Neural cell (in vitro differentiated cells): ENCODE data around the gene ITIH2.

Experiments
- RAD21 ChIP-seq: fragments of 450-650 bp; conservative IDR thresholded peaks from 2 replicates; pipeline ENCODE4 v1.6.1; 2014; ENCODE audit warnings: antibody characterized with exemption, mild to moderate bottlenecking, moderate library complexity
- TF ChIP-seq, protein P1 (sequence below): IDR thresholded peaks from 2 replicates; pipeline ENCODE4 v1.6.1; 2012; ENCODE audit warnings: borderline replicate concordance
- TF ChIP-seq, protein P2 (sequence below): fragments of 450-650 bp; IDR thresholded peaks from 2 replicates; pipeline ENCODE4 v1.5.1; 2014; ENCODE audit warnings: antibody characterized with exemption, mild to moderate bottlenecking, moderate library complexity; ENCODE audit not compliant: poor library complexity, severe bottlenecking

DNA sequence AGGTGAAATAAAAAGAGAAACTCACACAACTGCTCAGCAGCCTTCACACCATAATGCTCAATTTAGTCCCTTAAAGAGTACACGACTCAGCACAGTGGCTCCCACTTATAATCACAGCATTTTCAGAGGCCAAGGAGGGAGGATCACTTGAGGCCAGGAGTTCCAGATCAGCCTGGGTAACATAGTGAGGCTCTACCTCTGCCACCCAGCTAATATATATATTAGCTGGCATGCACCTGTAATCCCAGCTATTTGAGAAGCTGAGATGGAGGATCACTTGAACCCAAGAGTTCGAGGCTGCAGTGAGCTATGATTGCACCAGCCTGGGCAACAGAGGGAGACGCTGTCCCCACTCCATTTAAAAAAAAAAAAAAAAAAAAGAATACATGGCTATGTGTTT, 2.2 kb downstream of the ITIH2 start:
- TF ChIP-seq, protein P1, sequence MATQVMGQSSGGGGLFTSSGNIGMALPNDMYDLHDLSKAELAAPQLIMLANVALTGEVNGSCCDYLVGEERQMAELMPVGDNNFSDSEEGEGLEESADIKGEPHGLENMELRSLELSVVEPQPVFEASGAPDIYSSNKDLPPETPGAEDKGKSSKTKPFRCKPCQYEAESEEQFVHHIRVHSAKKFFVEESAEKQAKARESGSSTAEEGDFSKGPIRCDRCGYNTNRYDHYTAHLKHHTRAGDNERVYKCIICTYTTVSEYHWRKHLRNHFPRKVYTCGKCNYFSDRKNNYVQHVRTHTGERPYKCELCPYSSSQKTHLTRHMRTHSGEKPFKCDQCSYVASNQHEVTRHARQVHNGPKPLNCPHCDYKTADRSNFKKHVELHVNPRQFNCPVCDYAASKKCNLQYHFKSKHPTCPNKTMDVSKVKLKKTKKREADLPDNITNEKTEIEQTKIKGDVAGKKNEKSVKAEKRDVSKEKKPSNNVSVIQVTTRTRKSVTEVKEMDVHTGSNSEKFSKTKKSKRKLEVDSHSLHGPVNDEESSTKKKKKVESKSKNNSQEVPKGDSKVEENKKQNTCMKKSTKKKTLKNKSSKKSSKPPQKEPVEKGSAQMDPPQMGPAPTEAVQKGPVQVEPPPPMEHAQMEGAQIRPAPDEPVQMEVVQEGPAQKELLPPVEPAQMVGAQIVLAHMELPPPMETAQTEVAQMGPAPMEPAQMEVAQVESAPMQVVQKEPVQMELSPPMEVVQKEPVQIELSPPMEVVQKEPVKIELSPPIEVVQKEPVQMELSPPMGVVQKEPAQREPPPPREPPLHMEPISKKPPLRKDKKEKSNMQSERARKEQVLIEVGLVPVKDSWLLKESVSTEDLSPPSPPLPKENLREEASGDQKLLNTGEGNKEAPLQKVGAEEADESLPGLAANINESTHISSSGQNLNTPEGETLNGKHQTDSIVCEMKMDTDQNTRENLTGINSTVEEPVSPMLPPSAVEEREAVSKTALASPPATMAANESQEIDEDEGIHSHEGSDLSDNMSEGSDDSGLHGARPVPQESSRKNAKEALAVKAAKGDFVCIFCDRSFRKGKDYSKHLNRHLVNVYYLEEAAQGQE, result no peak
- TF ChIP-seq RAD21, result no peak
- TF ChIP-seq, protein P2, sequence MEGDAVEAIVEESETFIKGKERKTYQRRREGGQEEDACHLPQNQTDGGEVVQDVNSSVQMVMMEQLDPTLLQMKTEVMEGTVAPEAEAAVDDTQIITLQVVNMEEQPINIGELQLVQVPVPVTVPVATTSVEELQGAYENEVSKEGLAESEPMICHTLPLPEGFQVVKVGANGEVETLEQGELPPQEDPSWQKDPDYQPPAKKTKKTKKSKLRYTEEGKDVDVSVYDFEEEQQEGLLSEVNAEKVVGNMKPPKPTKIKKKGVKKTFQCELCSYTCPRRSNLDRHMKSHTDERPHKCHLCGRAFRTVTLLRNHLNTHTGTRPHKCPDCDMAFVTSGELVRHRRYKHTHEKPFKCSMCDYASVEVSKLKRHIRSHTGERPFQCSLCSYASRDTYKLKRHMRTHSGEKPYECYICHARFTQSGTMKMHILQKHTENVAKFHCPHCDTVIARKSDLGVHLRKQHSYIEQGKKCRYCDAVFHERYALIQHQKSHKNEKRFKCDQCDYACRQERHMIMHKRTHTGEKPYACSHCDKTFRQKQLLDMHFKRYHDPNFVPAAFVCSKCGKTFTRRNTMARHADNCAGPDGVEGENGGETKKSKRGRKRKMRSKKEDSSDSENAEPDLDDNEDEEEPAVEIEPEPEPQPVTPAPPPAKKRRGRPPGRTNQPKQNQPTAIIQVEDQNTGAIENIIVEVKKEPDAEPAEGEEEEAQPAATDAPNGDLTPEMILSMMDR, result no peak
